HG03139 (cell line): ENCODE measurements around the gene ARHGAP22.

Experiments
- ATAC-seq: cut with Tn5 transposase; IDR thresholded peaks from one replicate; pipeline ENCODE4 v1.9.1; 2021; ENCODE audit not compliant: unreplicated experiment

The ARHGAP22 gene

DNA sequence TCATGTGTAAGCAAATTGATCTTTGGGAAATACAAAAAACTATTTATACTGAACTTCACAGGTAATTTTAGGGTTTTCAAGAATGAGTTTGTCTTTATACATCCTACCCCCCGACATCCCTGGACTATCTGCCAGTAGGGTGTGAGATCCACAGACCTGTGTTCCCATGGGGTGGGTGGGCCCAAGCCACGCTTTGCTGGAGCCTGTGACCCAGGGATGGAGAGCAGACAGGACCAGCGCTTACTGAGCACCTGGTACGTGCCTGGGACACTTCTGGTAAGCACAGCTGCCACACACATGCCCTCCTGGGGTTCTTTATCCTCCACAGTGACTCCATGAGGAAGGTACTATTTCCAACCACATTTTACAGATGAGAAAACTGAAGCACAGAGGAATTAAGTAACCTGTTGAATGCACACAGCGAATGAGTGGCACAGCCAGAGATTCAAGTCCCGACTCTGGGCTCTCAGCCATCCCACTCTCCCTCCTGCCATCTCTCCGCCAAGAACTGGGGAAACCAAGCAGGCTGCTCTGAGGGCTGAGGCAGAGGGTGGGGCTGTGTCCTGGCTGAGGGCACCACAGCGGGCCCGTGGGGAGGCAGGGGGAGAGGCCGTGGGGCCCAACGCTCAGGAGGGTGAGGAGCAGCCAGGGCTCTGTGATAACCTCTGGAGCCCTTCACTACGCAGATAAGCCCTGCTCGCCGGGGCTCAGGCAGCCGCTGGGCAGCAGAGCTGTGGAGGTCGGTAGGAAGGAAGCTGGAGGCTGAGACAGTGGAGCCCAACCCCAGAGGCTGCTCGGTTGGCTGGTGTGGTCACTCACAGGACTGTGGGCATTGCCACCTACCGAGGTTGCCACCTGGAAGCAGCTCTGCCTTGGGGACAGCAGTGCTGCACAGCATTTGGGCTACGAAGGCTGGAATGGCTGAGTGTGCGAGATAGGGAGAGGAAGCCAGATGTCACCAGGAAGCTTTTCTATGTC is 124.2 kb downstream of the ARHGAP22 start:
- ATAC-seq, result no peak

- ATAC-seq, result no peak
Measured at GRCh38 chr10:48478980-48479811, 125.7 kb downstream of the ARHGAP22 start.

GRCh38 chr10:48478469-48478868 is 126.4 kb downstream of the ARHGAP22 start:
- no peak for ATAC-seq

DNA sequence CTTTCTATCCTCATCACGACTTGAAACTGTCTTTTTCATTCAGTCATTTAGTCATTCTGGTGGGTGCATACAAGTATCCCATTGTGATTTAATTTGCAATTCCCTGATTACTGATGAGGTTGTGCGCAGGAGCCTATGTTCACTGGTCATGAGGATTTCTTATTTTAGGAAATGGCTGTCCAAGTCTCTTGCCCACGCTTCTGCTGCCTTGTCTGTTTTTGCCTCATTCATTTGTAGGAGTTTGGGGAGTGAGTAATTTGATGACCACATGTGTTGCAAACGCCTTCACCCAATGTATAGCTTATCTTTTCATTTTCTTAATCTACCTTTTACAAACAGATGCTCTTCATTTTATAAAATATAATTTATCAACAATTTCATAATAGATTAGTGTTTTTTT is 127.3 kb downstream of the ARHGAP22 start:
- no peak for ATAC-seq

DNA sequence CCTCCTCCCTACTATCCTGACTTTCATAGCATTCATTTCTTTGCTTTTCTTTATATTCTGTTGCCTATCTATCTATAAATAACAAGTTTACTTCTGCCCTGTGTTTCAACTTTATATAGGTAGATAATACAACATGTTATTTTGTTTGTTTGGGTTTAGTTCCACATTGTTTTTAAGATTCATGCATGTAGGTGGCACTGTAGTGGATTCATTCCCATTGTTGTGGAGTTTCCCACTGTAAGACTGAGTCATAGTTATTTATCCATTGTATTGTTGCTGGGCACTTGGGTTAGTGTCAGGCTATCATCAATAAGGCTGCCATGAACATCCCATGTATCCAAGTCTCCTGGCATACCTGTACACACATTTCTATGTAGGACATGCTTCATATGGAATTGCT is 127.7 kb downstream of the ARHGAP22 start:
- no peak for ATAC-seq

GRCh38 chr10:48476279-48476982 is 128.4 kb downstream of the ARHGAP22 start:
- no peak for ATAC-seq

DNA sequence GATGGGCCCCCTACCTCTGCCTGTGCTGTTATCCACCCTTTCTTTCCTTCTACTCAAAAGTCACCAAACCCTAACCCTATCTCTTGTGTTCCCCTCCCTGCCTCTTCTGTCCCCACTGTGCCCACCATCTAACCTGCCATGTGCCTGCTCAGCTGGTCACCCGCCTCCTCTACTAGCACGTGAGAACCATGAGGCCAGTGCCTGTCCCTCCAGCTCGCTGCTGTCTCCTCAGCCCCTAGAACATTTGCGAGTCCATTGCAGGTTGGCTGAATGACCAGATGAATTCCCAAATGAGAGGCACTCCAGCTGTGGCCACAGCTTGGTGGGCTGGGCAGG is 129.0 kb downstream of the ARHGAP22 start:
- ATAC-seq, result no peak

- ATAC-seq, result no peak
Measured at GRCh38 chr10:48474765-48475365, 130.0 kb downstream of the ARHGAP22 start.

DNA sequence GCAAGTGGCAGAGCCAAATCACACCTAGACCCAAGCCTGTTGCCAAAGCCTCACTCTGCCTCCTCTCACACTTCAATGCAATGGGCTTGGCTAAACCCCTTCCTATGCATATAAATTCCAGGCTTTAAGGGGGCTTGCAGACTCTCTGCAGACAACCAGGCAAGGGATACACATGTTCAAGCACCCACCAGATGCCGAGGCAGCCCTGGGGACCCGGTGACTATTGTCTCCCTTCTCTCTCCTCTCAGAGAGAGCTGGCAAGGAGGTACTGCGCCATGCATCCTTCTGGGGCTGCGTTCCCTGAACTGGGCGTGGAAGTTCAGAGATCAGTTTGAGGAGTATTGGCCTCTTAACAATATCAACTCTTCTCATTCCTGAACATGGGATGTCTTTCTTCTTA is 131.2 kb downstream of the ARHGAP22 start:
- no peak for ATAC-seq

DNA sequence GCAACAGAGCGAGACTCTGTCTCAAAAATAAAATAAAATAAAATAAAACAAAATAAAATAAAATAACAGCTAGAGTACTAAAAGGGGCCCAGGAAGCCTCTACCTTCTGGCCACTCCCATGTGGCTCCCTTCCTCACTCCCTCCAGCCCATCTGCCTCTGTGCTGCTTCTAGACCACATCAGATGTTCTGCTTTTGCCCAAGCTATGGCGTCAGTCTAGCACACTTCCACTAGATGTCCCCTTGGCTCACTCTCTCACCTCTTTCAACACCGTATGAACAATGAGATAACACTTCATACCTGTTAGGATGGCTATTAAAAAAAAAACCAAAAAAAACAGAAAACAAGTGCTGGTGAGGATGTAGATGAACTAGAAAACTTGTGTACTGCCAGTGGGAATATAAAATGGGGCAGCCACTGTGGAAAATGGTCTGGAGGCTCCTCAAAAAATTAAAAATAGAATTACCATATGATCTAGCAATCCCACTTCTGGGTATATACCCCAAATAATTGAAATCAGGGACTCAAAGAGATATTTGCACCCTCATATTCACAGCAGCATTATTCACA is 132.3 kb downstream of the ARHGAP22 start:
- no peak for ATAC-seq

GRCh38 chr10:48470893-48471805 is 133.7 kb downstream of the ARHGAP22 start:
- no peak for ATAC-seq

GRCh38 chr10:48470115-48470892 is 134.6 kb downstream of the ARHGAP22 start:
- no peak for ATAC-seq

GRCh38 chr10:48469516-48470020 is 135.3 kb downstream of the ARHGAP22 start:
- no peak for ATAC-seq

DNA sequence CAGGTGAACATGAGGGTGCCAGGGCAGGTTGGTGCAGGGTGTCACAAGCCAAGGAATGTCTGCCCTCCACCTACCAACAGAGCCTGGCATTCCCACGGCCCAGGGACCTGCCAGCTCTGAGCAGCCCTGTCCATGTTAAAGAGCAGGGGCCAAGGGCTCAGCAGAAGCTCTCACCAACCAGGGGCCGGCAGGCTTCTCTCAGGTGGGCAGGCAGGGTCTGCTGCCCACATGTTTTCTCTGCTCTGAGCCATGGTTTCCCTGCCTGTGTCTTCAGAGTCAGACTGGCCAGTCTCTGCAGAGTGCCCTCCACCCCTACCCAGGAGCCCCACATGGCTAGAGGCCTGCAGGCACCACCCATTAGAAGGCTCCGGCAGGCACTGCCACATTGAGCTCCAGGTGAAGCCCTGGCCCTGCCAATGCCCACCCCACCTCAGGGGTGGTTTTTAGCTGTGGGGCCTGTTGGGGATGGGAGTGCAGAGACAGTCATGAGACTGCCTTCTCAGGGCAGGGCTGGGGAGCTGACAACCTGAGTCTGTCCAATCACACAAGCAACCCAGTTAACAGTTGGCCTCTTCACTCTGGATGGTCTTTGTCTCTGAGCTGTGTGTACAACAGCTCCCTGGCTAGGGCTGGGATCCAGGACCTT is 135.9 kb downstream of the ARHGAP22 start:
- ATAC-seq, result no peak

DNA sequence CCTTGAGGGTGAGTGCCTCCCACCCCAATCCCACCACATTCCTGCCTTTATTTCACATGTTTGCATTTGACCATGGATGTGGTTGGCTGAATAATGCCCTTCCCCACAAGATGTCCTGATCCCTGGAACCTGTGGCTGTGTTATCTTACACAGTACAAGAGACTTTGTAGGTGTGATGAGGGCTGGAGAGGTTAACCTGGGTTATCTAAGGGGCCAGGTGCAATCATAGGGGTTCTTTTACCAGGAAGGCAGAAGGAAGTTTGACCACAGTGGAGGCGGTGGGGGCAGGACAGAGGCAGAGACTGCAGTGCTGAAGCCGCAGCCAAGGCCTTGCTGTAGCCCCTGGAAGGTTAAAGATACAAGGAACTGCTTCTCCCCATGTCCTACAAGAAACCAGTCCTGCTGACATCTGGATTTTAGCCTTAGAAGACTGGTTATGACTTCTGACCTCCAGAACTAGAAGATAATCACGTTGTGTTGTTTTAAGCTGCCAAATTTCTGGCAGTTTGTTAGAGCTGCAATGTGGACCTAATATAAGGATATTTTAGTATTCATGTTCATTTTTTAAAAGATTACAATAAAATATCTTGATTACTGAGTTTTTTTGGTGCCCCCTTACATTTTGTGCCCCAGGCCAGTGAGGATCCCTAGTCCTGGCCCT is 136.6 kb downstream of the ARHGAP22 start:
- no peak for ATAC-seq

- no peak for ATAC-seq
Measured at GRCh38 chr10:48467669-48468068, 137.2 kb downstream of the ARHGAP22 start.

- ATAC-seq, result no peak
Measured at GRCh38 chr10:48466611-48467240, 138.1 kb downstream of the ARHGAP22 start.
